HUDEP-2 (cell line): ENCODE data around the gene PCDHA9.
"Not testable (repeated sequence)": the region's sequence is repeated elsewhere in the genome, so short reads cannot be mapped to it uniquely, and the experiment has no call there.

Experiments used
- DNase-seq, 76 experiments: peaks; one replicate each; lab custom pipeline; 2025; ENCODE audit not compliant: unreplicated experiment in 76 of 76; lab: John Stamatoyannopoulos, UW

The PCDHA9 gene

GRCh38 chr5:140876541-140877261 lies 28.5 kb downstream of the PCDHA9 start:
- DNase-seq = not testable (repeated sequence)

GRCh38 chr5:140877262-140877581 lies 29.0 kb downstream of the PCDHA9 start:
- no peak for DNase-seq

DNA sequence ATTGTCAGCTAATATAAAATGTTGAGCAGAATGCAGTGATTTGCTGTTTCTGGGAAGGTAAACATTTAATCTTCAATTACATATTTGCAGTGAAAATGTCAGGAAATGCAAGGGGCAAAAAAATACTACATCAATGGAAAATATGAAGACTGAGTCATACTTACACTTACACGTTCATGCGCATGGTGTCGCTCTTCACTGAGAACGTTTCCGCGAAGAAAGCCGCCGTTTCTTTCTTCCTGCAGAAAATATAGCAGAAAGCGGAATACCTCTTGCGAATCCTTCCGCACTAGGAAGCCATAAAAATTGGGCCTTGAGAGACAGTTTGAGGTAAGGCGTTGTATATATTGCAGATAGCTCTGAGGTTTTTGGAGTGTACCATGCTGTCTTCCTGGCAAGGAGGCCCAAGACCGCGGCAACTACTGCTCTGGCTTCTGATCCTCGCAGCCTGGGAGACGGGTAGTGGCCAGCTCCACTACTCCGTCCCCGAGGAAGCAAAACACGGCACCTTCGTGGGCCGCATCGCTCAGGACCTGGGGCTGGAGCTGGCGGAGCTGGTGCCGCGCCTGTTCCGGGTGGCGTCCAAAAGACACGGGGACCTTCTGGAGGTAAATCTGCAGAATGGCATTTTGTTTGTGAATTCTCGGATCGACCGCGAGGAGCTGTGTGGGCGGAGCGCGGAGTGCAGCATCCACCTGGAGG lies 33.9 kb downstream of the PCDHA9 start, which contains the start of gene PCDHA13:
TSS of gene PCDHA13 (plus strand) at position 236 of the 702 bp plus-strand sequence. CDS start at position 381, 145 bp downstream.
- no peak for DNase-seq

GRCh38 chr5:140882591-140882899 lies 34.4 kb downstream of the PCDHA9 start:
- DNase-seq = no peak

DNA sequence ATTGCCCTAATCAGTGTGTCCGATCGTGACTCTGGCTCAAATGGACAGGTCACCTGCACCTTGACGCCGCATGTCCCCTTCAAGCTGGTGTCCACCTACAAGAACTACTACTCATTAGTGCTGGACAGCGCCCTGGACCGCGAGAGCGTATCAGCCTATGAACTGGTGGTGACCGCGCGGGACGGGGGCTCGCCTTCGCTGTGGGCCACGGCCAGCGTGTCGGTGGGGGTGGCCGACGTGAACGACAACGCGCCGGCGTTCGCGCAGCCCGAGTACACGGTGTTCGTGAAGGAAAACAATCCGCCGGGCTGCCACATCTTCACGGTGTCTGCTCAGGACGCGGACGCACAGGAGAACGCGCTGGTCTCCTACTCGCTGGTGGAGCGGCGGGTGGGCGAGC lies 35.2 kb downstream of the PCDHA9 start:
- no peak for DNase-seq

- DNase-seq = no peak
Observed at GRCh38 chr5:140883927-140884697, 35.9 kb downstream of the PCDHA9 start.
